ENCODE results near the gene OR2V1.

- TF ChIP-seq, protein P1, sequence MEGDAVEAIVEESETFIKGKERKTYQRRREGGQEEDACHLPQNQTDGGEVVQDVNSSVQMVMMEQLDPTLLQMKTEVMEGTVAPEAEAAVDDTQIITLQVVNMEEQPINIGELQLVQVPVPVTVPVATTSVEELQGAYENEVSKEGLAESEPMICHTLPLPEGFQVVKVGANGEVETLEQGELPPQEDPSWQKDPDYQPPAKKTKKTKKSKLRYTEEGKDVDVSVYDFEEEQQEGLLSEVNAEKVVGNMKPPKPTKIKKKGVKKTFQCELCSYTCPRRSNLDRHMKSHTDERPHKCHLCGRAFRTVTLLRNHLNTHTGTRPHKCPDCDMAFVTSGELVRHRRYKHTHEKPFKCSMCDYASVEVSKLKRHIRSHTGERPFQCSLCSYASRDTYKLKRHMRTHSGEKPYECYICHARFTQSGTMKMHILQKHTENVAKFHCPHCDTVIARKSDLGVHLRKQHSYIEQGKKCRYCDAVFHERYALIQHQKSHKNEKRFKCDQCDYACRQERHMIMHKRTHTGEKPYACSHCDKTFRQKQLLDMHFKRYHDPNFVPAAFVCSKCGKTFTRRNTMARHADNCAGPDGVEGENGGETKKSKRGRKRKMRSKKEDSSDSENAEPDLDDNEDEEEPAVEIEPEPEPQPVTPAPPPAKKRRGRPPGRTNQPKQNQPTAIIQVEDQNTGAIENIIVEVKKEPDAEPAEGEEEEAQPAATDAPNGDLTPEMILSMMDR (IDR thresholded peaks at IDR 0.05 in 8 of 11, conservative IDR thresholded peaks at IDR 0.05 in 3 of 11), result no peak
- TF ChIP-seq POLR2A (IDR thresholded peaks at IDR 0.05) (no peak), POLR2AphosphoS5 (IDR thresholded peaks at IDR 0.05) (no peak)
These were observed 46.3 kb downstream of the OR2V1 start for GRCh38 chr5:181084621-181085195.
